Sigmoid colon (tissue), 7 donors: ENCODE measurements around the gene ALG2. TPM values are rescaled to one million over a fixed set of nuclear protein-coding genes. Genes with fewer than 3 reads are reported as not detected.

ENCODE experiments used
- DNase-seq: peaks from one replicate; pipeline ENCODE4 v3.0.0-alpha.2; 2019
- H3K27ac ChIP-seq, 4 donors: fragments of 200-600 bp; sonication (generic); one replicate each; pipeline ENCODE4 v1.5.1; 2016 to 2019; ENCODE audit warnings: mild to moderate bottlenecking in 1 of 4
- H3K27me3 ChIP-seq, 3 donors: fragments of 200-600 bp; sonication (generic); one replicate each; pipeline ENCODE4 v1.5.1; 2019; ENCODE audit warnings: mild to moderate bottlenecking in 1 of 3
- H3K36me3 ChIP-seq, 4 donors: fragments of 200-600 bp; sonication (generic); one replicate each; pipeline ENCODE4 v1.5.1; 2016 to 2019
- H3K4me1 ChIP-seq, 4 donors: fragments of 200-600 bp; sonication (generic); one replicate each; pipeline ENCODE4 v1.5.1; 2017 to 2019
- H3K4me3 ChIP-seq, 4 donors: fragments of 200-600 bp; sonication (generic); one replicate each; pipeline ENCODE4 v1.5.1; 2017 to 2019; ENCODE audit warnings: mild to moderate bottlenecking in 2 of 4, moderate library complexity in 1 of 4
- H3K9me3 ChIP-seq, 4 donors: fragments of 200-600 bp in 3 of 4; sonication (generic) in 3 of 4; one replicate each; pipeline versions ENCODE4 v1.5.1 to v1.6.1; 2013 to 2019
- CTCF ChIP-seq, 4 experiments: fragments of 450-650 bp in 3 of 4; fragments of 200-600 bp in 1 of 4; IDR thresholded peaks; one replicate each; pipeline ENCODE4 v1.5.1; 2016 to 2019; ENCODE audit warnings: antibody characterized with exemption in 4 of 4, mild to moderate bottlenecking in 3 of 4, moderate library complexity in 2 of 4
- EP300 ChIP-seq, 4 donors: sonication (generic); formaldehyde crosslinking; IDR thresholded peaks; one replicate each; pipeline ENCODE4 v1.6.1; 2017; ENCODE audit warnings: antibody characterized with exemption in 4 of 4
- POLR2A ChIP-seq, 2 donors: fragments of 450-650 bp; IDR thresholded peaks; one replicate each; pipeline ENCODE4 v1.6.1; 2016; ENCODE audit warnings: antibody characterized with exemption in 2 of 2, mild to moderate bottlenecking in 2 of 2, moderate library complexity in 2 of 2
- POLR2AphosphoS5 ChIP-seq, 4 donors: sonication (generic); formaldehyde crosslinking; IDR thresholded peaks; one replicate each; pipeline ENCODE4 v1.6.1; 2017; ENCODE audit warnings: antibody characterized with exemption in 4 of 4
- WGBS, 2 donors: extraction: QIAGEN DNeasy Blood & Tissue Kit; methylation state at CpG; one replicate each; pipeline ENCODE4 v1.1.7; 2013; 5-methylcytosine and 5-hydroxymethylcytosine counted together
- intact Hi-C: fragments of 100-400 bp; cut with DNase I; formaldehyde crosslinking; loops from one replicate; pipeline ENCODE4 v1.15.1; 2023
- polyA plus RNA-seq, 3 donors: library from polyadenylated mRNA; stranded (reverse); fragments of 200-250 nt; gene quantifications; one replicate each; pipeline ENCODE4 v1.2.3, GENCODE V29; 2013
- total RNA-seq, 4 donors: library from RNA; depleted of rRNA; stranded (reverse); fragments of >200 nt; gene quantifications; one replicate each; pipeline ENCODE4 v1.1.0, GENCODE V29; 2016
- donor health status: healthy with polysubstance abuse.
- donor health status: Bipolar disorder and iron deficiency.
- donor health status: healthy.

Gene ALG2
- total RNA-seq = 10 to 100 TPM; 15.1 to 25.0 (median 18.8) TPM
- 10 to 100 TPM in 1 of 3 donors, 1 to 10 TPM in 2; 8.4 to 24.2 (median 9.7) TPM for polyA plus RNA-seq

- Histone ChIP-seq H3K9me3 (no peaks in the 10 kb centered on the region), H3K27ac (peak within 1 kb of the TSS; percentile 91 to 96 (median 94)), H3K4me1 (peaks cover 0 to 69% (median 49%) of the 10 kb centered on the region in 4 donors), H3K4me3 (peak within 1 kb of the TSS; percentile 84 to 100 (median 90)), H3K27me3 (no peaks in the 10 kb centered on the region), H3K36me3 (peaks cover 0 to 24% (median 3%) of the 10 kb centered on the region in 4 donors)
- TF ChIP-seq POLR2AphosphoS5 (IDR thresholded peaks at IDR 0.05) (peak; percentile 98 to 99 (median 98)), POLR2A (IDR thresholded peaks at IDR 0.05) (peak; percentile 82 to 93), EP300 (IDR thresholded peaks at IDR 0.05) (peak in 1 of 4 donors; percentile 34), CTCF (IDR thresholded peaks at IDR 0.05) (no peak)
- WGBS, 2 donors = 0% methylated on average over 70 of the region's 70 CpGs
- peak; percentile 96 for DNase-seq
- intact Hi-C loops = loop anchor here (2.0 to 5.0 kb wide), 6 partner anchors 37 to 685 kb away; partner anchors contain the start of genes GALNT12, NR4A3 and STX17
Observed at GRCh38 chr9:99221621-99222415, at the start of gene ALG2, which contains the start of gene SEC61B. ALG2 (minus strand) TSS chr9:99221942; CDS start chr9:99221894, 48 bp downstream. SEC61B (plus strand) TSS chr9:99222282; CDS start chr9:99222364, 82 bp downstream.

GRCh38 chr9:99270491-99270890 lies 48.7 kb upstream of the ALG2 start:
- TF ChIP-seq CTCF (IDR thresholded peaks at IDR 0.05) (no peak), POLR2A (IDR thresholded peaks at IDR 0.05) (no peak), EP300 (IDR thresholded peaks at IDR 0.05) (no peak), POLR2AphosphoS5 (IDR thresholded peaks at IDR 0.05) (no peak)
- no peak overlapping the region for H3K4me3 ChIP-seq
- no peaks in the 10 kb centered on the region for H3K27me3 ChIP-seq
- H3K9me3 ChIP-seq = no peaks in the 10 kb centered on the region
- intact Hi-C loops = no loop called here
- DNase-seq = no peak
- H3K4me1 ChIP-seq = peaks cover 0 to 10% (median 3%) of the 10 kb centered on the region in 4 donors
- H3K36me3 ChIP-seq = no peaks in the 10 kb centered on the region
- 59 to 62% methylated on average over 3 of the region's 3 CpGs for WGBS, 2 donors
- H3K27ac ChIP-seq = no peak overlapping the region

GRCh38 chr9:99269416-99269815 lies 47.7 kb upstream of the ALG2 start:
- Histone ChIP-seq H3K4me3 (no peak overlapping the region), H3K27ac (no peak overlapping the region), H3K4me1 (peaks cover 0 to 10% (median 3%) of the 10 kb centered on the region in 4 donors), H3K36me3 (no peaks in the 10 kb centered on the region), H3K27me3 (no peaks in the 10 kb centered on the region), H3K9me3 (no peaks in the 10 kb centered on the region)
- WGBS, 2 donors = 73 to 77% methylated on average over 3 of the region's 3 CpGs
- TF ChIP-seq POLR2A (IDR thresholded peaks at IDR 0.05) (no peak), EP300 (IDR thresholded peaks at IDR 0.05) (no peak), POLR2AphosphoS5 (IDR thresholded peaks at IDR 0.05) (no peak)
- DNase-seq = no peak
- intact Hi-C loops = loop anchor here (10.0 kb wide), 2 partner anchors 635 to 1055 kb away; partner anchors contain the start of gene STX17

- peak; percentile 77 for DNase-seq
- peak; percentile 50 to 87 (median 72) for TF ChIP-seq CTCF (IDR thresholded peaks at IDR 0.05)
- TF ChIP-seq POLR2A (IDR thresholded peaks at IDR 0.05) = no peak
- Histone ChIP-seq H3K9me3 (no peaks in the 10 kb centered on the region), H3K4me1 (peaks cover 0 to 10% (median 5%) of the 10 kb centered on the region in 4 donors), H3K36me3 (no peaks in the 10 kb centered on the region), H3K27ac (no peak overlapping the region), H3K4me3 (peak overlapping the region in 1 of 4 donors; percentile 1), H3K27me3 (no peaks in the 10 kb centered on the region)
- 16 to 20% methylated on average over 17 of the region's 17 CpGs for WGBS, 2 donors
- intact Hi-C loops = loop anchor here (10.0 kb wide), 2 partner anchors 638 to 1058 kb away; partner anchors contain the start of gene STX17
Observed at GRCh38 chr9:99266255-99267023, 44.7 kb upstream of the ALG2 start.
